HepG2 (cell line): Measurements from ENCODE around the gene TELO2. TPM values are rescaled to one million over a fixed set of nuclear protein-coding genes. Genes with fewer than 3 reads are reported as not detected.

Experiments
- ATAC-seq: fragments of 200-7000 bp; cut with Tn5 transposase; 3 replicates; pipeline ENCODE4 v1.9.1; 2020; ENCODE audit warnings: mild to moderate bottlenecking, moderate library complexity
- BruUV-seq: library from RNA; stranded (reverse); fragments of 400-500 nt; replicated peaks from 2 replicates; lab custom pipeline; 2021; lab: Mats Ljungman, UMichigan
- CTCF ChIA-PET: fragments of 300-600 bp; formaldehyde crosslinking; extraction: SDS; loops from one replicate; lab custom pipeline; 2021; ENCODE audit warnings: low total read pairs, inconsistent platforms, low intra/inter-chr PET ratio; lab: Yijun Ruan, JAX
- POLR2A ChIA-PET: fragments of 350-600 bp; sonication (Branson Sonifier 250); formaldehyde crosslinking; loops from one replicate; lab custom pipeline; 2020; ENCODE audit warnings: antibody characterized with exemption, inconsistent platforms; lab: Yijun Ruan, JAX
- DNase-seq: peaks from one replicate; pipeline ENCODE4 v3.0.0-alpha.2; 2015; ENCODE audit warnings: low spot score
- FAIRE-seq: peaks from 3 replicates; lab custom pipeline; 2011; peaks lifted over from hg19 to GRCh38; lab: Jason Lieb, UNC
- H2AFZ ChIP-seq: one replicate; pipeline ENCODE4 v1.6.1; 2011; ENCODE audit warnings: low read length, inconsistent platforms
- H3K27ac ChIP-seq: fragments of 300-600 bp; 3 replicates; pipeline ENCODE4 v1.8.0; 2011; ENCODE audit warnings: mixed run types, mild to moderate bottlenecking, mixed read lengths, low read length, inconsistent platforms; ENCODE audit not compliant: insufficient read depth; ENCODE audit errors: extremely low read length
- H3K27me3 ChIP-seq, 2 experiments: fragments of 200-600 bp in 1 of 2; 2 replicates in 1 of 2; 3 replicates in 1 of 2; pipeline versions ENCODE4 v1.6.0 to v1.8.0; 2011; ENCODE audit warnings: low read length in 2 of 2, mild to moderate bottlenecking in 2 of 2, moderate library complexity in 2 of 2, inconsistent platforms in 1 of 2; ENCODE audit not compliant: insufficient read depth in 2 of 2, control insufficient read depth in 1 of 2
- H3K36me3 ChIP-seq, 2 experiments: fragments of 200-600 bp in 1 of 2; replicated peaks in 1 of 2; 2 replicates in 1 of 2; 3 replicates in 1 of 2; pipeline versions ENCODE4 v1.5.1 to v1.8.0; 2011; ENCODE audit warnings: low read length in 2 of 2, inconsistent platforms in 1 of 2; ENCODE audit not compliant: insufficient read depth in 2 of 2, control insufficient read depth in 1 of 2
- H3K4me1 ChIP-seq: 2 replicates; pipeline ENCODE4 v1.5.1; 2012; ENCODE audit warnings: low read length, inconsistent platforms; ENCODE audit not compliant: insufficient read depth
- H3K4me2 ChIP-seq: 2 replicates; pipeline ENCODE4 v1.6.0; 2011; ENCODE audit warnings: low read depth, low read length, inconsistent platforms
- H3K4me3 ChIP-seq, 3 experiments: fragments of 200-600 bp in 1 of 3; sonication (generic), shearing (Covaris generic) in 1 of 3; replicated peaks in 1 of 3; 2 replicates each; pipeline ENCODE4 v1.5.1; 2011 to 2016; ENCODE audit warnings: low read length in 3 of 3, inconsistent platforms in 2 of 3, low read depth in 2 of 3, mild to moderate bottlenecking in 2 of 3, control low read depth in 1 of 3, mixed read lengths in 1 of 3; ENCODE audit not compliant: insufficient read depth in 1 of 3
- H3K79me2 ChIP-seq: one replicate; pipeline ENCODE4 v1.6.1; 2011; ENCODE audit warnings: low read length, inconsistent platforms; ENCODE audit not compliant: insufficient read depth
- H3K9ac ChIP-seq: 2 replicates; pipeline ENCODE4 v1.6.0; 2011; ENCODE audit warnings: mild to moderate bottlenecking, low read depth, low read length, inconsistent platforms; ENCODE audit not compliant: insufficient read depth
- H3K9me3 ChIP-seq: 2 replicates; pipeline ENCODE4 v1.5.1; 2012; ENCODE audit warnings: mild to moderate bottlenecking, low read length
- H4K20me1 ChIP-seq: 2 replicates; pipeline ENCODE4 v1.6.0; 2011; ENCODE audit warnings: inconsistent platforms, mild to moderate bottlenecking, low read length, moderate library complexity; ENCODE audit not compliant: insufficient read depth
- EEA1 ChIP-seq: sonication (generic); formaldehyde crosslinking; IDR thresholded peaks from 2 replicates; pipeline ENCODE4 v1.5.1; 2020; ENCODE audit warnings: mild to moderate bottlenecking, missing genetic modification reagents, borderline replicate concordance
- HINFP ChIP-seq: sonication (generic); formaldehyde crosslinking; IDR thresholded peaks from 2 replicates; pipeline ENCODE4 v1.4.0; 2020; ENCODE audit warnings: low read depth, mild to moderate bottlenecking, missing genetic modification reagents
- HOMEZ ChIP-seq: IDR thresholded peaks from 2 replicates; pipeline ENCODE4 v1.6.1; 2016; ENCODE audit warnings: low read depth
- IKZF1 ChIP-seq: fragments of 450-650 bp; IDR thresholded peaks from 2 replicates; pipeline ENCODE4 v1.7.1; 2016
- NRL ChIP-seq: sonication (generic); formaldehyde crosslinking; IDR thresholded peaks from 2 replicates; pipeline ENCODE4 v1.5.0; 2020; ENCODE audit warnings: missing genetic modification reagents, mild to moderate bottlenecking, moderate library complexity, borderline replicate concordance
- PHF5A ChIP-seq: IDR thresholded peaks from one replicate; pipeline ENCODE4 v1.6.1; 2018; ENCODE audit warnings: low read depth, missing genetic modification reagents; ENCODE audit not compliant: unreplicated experiment
- SIX1 ChIP-seq: sonication (generic); formaldehyde crosslinking; IDR thresholded peaks from 2 replicates; pipeline ENCODE4 v1.4.0; 2020; ENCODE audit warnings: missing genetic modification reagents, borderline replicate concordance
- ZNF432 ChIP-seq: sonication (generic); formaldehyde crosslinking; IDR thresholded peaks from 2 replicates; pipeline ENCODE4 v1.5.0; 2020; ENCODE audit warnings: missing genetic modification reagents, mild to moderate bottlenecking, borderline replicate concordance
- ZNF496 ChIP-seq: sonication (generic); formaldehyde crosslinking; IDR thresholded peaks from 2 replicates; pipeline ENCODE4 v1.8.1; 2023; ENCODE audit warnings: mild to moderate bottlenecking, moderate library complexity, missing genetic modification reagents; ENCODE audit not compliant: insufficient replicate concordance
- WGBS: methylation state at CpG from one replicate; pipeline ENCODE4 v1.1.6; 2017; ENCODE audit warnings: low lambda C conversion rate; 5-methylcytosine and 5-hydroxymethylcytosine counted together
- in situ Hi-C: cut with HindIII; loops from 2 replicates; pipeline ENCODE4 v1.10.0; 2017; ENCODE audit warnings: low pct_unique_long_range_greater_than_20kb; ENCODE audit not compliant: extremely low pct_ligation_motif_present
- intact Hi-C: fragments of 100-400 bp; cut with micrococcal nuclease; formaldehyde crosslinking; loops from one replicate; pipeline ENCODE4 v1.10.0; 2022; ENCODE audit not compliant: unreplicated experiment
- polyA plus RNA-seq, 8 experiments: library from polyadenylated mRNA; depleted of rRNA in 3 of 8; stranded (reverse) in 7 of 8; unstranded in 1 of 8; fragments of >200 nt; fragmentation: Illumina TruSeq in 4 of 8; extraction: Trizol in 4 of 8; gene quantifications; 2 replicates each; pipeline versions ENCODE4 v1.2.1 to v1.2.3, GENCODE V29; 2011 to 2016; ENCODE audit warnings: low read depth in 4 of 8, missing spikeins in 1 of 8, mixed read lengths in 1 of 8; ENCODE audit not compliant: insufficient read depth in 1 of 8
- total RNA-seq, 5 experiments: library from RNA; depleted of rRNA; stranded (reverse); fragments of >200 nt; fragmentation: Illumina TruSeq; extraction: Trizol; gene quantifications; 2 replicates each; pipeline ENCODE4 v1.2.3, GENCODE V29; 2016; ENCODE audit warnings: low read depth in 1 of 5
- TF ChIP-seq, protein P1 (sequence below): sonication (generic); formaldehyde crosslinking; IDR thresholded peaks from 2 replicates; pipeline ENCODE4 v1.5.1; 2020; ENCODE audit warnings: missing genetic modification reagents, mild to moderate bottlenecking, borderline replicate concordance

The TELO2 gene
- total and polyA plus RNA-seq, 2 of the 13 experiments (the other 11 are each of a cell fraction or from before 2014, with no cell fraction given) = 10.1 to 17.9 TPM

DNA sequence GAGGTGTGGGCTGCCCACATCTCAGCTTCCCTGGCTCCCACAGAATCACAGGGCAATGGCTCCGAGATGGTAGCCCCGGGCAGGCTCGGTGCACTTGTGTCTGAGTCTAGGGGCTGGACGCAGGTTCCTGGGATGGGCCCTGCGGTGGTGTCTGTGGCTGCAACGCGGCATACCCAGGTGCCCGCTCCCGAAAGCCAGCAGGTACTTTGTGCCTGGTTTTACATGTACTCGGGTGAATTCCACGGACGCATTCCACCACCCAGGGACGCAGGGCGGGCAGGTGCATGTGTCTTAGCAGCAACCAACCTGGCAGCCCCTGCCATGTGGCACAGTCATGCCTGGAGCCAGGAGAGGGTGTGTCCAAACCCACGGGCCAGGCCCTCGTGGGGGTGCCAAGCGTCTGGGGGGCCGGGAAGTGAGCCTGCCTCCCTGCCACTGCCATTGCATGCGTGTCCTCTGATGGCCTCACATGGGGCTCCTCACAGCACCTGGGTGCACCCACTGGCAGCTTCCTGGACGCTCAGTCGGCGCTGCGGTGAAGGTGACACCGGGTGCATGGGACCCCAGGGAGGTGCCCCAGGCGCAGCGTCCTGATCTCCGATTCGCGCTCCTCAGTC lies 35.9 kb downstream of the TELO2 start:
- in situ Hi-C loops = no loop called here
- intact Hi-C loops = no loop called here
- H2AFZ ChIP-seq = no peak overlapping the region
- H3K4me2 ChIP-seq = no peak overlapping the region
- no peaks in the 10 kb centered on the region for H3K27me3 ChIP-seq
- H3K4me1 ChIP-seq = peaks cover 12% of the 10 kb centered on the region
- H4K20me1 ChIP-seq = no peaks in the 10 kb centered on the region
- CTCF ChIA-PET = no interaction called here
- H3K36me3 ChIP-seq = no peaks in the 10 kb centered on the region
- H3K4me3 ChIP-seq = no peak overlapping the region
- ATAC-seq (no peak), DNase-seq (no peak)
- POLR2A ChIA-PET = no interaction called here
- 89% methylated on average over 11 of the region's 29 CpGs for WGBS
- TF ChIP-seq SIX1 (CRISPR knock-in tag) = no peak
- no peak for TF ChIP-seq IKZF1
- no peak for TF ChIP-seq NRL
- TF ChIP-seq, protein P1, sequence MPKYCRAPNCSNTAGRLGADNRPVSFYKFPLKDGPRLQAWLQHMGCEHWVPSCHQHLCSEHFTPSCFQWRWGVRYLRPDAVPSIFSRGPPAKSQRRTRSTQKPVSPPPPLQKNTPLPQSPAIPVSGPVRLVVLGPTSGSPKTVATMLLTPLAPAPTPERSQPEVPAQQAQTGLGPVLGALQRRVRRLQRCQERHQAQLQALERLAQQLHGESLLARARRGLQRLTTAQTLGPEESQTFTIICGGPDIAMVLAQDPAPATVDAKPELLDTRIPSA (CRISPR knock-in tag) = no peak
- no peak for TF ChIP-seq ZNF496 (CRISPR knock-in tag)
- TF ChIP-seq, all 625 proteins: peak for 0
- Histone ChIP-seq H3K79me2 (no peaks in the 10 kb centered on the region), H3K9me3 (no peaks in the 10 kb centered on the region), H3K27ac (no peak overlapping the region), H3K9ac (no peak overlapping the region)
- FAIRE-seq = no peak
- BruUV-seq = no TSS peak

- no peak overlapping the region for H3K9ac ChIP-seq
- no peaks in the 10 kb centered on the region for H3K27me3 ChIP-seq
- no peak for ATAC-seq
- H4K20me1 ChIP-seq = no peaks in the 10 kb centered on the region
- DNase-seq = no peak
- CTCF ChIA-PET = no interaction called here
- no peak overlapping the region for H2AFZ ChIP-seq
- FAIRE-seq = no peak
- intact Hi-C loops = no loop called here
- H3K4me2 ChIP-seq = no peak overlapping the region
- WGBS = 87% methylated on average over 19 of the region's 27 CpGs
- no TSS peak for BruUV-seq
- in situ Hi-C loops = no loop called here
- POLR2A ChIA-PET = no interaction called here
- peaks cover 12% of the 10 kb centered on the region for H3K4me1 ChIP-seq
- H3K27ac ChIP-seq = no peak overlapping the region
- no peaks in the 10 kb centered on the region for H3K9me3 ChIP-seq
- H3K36me3 ChIP-seq = no peaks in the 10 kb centered on the region
- no peak overlapping the region for H3K4me3 ChIP-seq
- no peaks in the 10 kb centered on the region for H3K79me2 ChIP-seq
- no peak for TF ChIP-seq HINFP
- no peak for TF ChIP-seq EEA1
- no peak for TF ChIP-seq HOMEZ
- TF ChIP-seq PHF5A (CRISPR knock-in tag) = no peak
- no peak for TF ChIP-seq ZNF432 (CRISPR knock-in tag)
Observed at GRCh38 chr16:1530349-1530882, 37.3 kb downstream of the TELO2 start.
